ENCODE results near the gene RAB3B. TPM values are rescaled to one million over a fixed set of nuclear protein-coding genes. Genes with fewer than 3 reads are reported as not detected.
"Not testable (repeated sequence)": the region's sequence is repeated elsewhere in the genome, so short reads cannot be mapped to it uniquely, and the experiment has no call there.

Gene RAB3B
- total RNA-seq, 1 donor from 2014 or later: 8.2 TPM

GRCh38 chr1:52008071-52008809 is 17.7 kb upstream of the RAB3B start:
- no peak for DNase-seq (ENCODE audit: extremely low spot score, unreplicated experiment)
- Mint-ChIP-seq H3K27me3 (ENCODE audit: unreplicated experiment) (no peaks in the 10 kb centered on the region), H3K4me1 (ENCODE audit: unreplicated experiment) (peaks cover 31% of the 10 kb centered on the region), H3K36me3 (ENCODE audit: unreplicated experiment) (no peaks in the 10 kb centered on the region), H3K27ac (ENCODE audit: unreplicated experiment) (peak overlapping the region; percentile 75), H3K4me3 (ENCODE audit: unreplicated experiment) (no peak overlapping the region), H3K9me3 (ENCODE audit: unreplicated experiment) (no peaks in the 10 kb centered on the region)
- TF ChIP-seq CTCF (IDR thresholded peaks at IDR 0.05): no peak

GRCh38 chr1:52007215-52008002 is 16.9 kb upstream of the RAB3B start:
- Mint-ChIP-seq H3K4me3 (ENCODE audit: unreplicated experiment) (no peak overlapping the region), H3K27me3 (ENCODE audit: unreplicated experiment) (no peaks in the 10 kb centered on the region), H3K9me3 (ENCODE audit: unreplicated experiment) (no peaks in the 10 kb centered on the region), H3K36me3 (ENCODE audit: unreplicated experiment) (no peaks in the 10 kb centered on the region), H3K4me1 (ENCODE audit: unreplicated experiment) (peaks cover 31% of the 10 kb centered on the region), H3K27ac (ENCODE audit: unreplicated experiment) (peak overlapping the region; percentile 75)
- TF ChIP-seq CTCF (IDR thresholded peaks at IDR 0.05): no peak
- DNase-seq (ENCODE audit: extremely low spot score, unreplicated experiment): no peak

- Mint-ChIP-seq H3K27ac (ENCODE audit: unreplicated experiment) (peak overlapping the region; percentile 88), H3K4me1 (ENCODE audit: unreplicated experiment) (peaks cover 31% of the 10 kb centered on the region)
- H3K4me3 Mint-ChIP-seq (ENCODE audit: unreplicated experiment); DNase-seq (ENCODE audit: extremely low spot score, unreplicated experiment); H3K36me3 Mint-ChIP-seq (ENCODE audit: unreplicated experiment); H3K9me3 Mint-ChIP-seq (ENCODE audit: unreplicated experiment); H3K27me3 Mint-ChIP-seq (ENCODE audit: unreplicated experiment): not testable (repeated sequence)
Measured at GRCh38 chr1:52006081-52006553, 15.6 kb upstream of the RAB3B start.

GRCh38 chr1:52005548-52005947 is 15.0 kb upstream of the RAB3B start:
- not testable (repeated sequence) for H3K36me3 Mint-ChIP-seq (ENCODE audit: unreplicated experiment); DNase-seq (ENCODE audit: extremely low spot score, unreplicated experiment); H3K9me3 Mint-ChIP-seq (ENCODE audit: unreplicated experiment); H3K27me3 Mint-ChIP-seq (ENCODE audit: unreplicated experiment)
- Mint-ChIP-seq H3K4me3 (ENCODE audit: unreplicated experiment) (peak overlapping the region; percentile 14), H3K27ac (ENCODE audit: unreplicated experiment) (peak overlapping the region; percentile 88), H3K4me1 (ENCODE audit: unreplicated experiment) (peaks cover 31% of the 10 kb centered on the region)

GRCh38 chr1:52003877-52004276 is 13.4 kb upstream of the RAB3B start:
- Mint-ChIP-seq H3K4me1 (ENCODE audit: unreplicated experiment) (peaks cover 31% of the 10 kb centered on the region), H3K36me3 (ENCODE audit: unreplicated experiment) (no peaks in the 10 kb centered on the region), H3K9me3 (ENCODE audit: unreplicated experiment) (no peaks in the 10 kb centered on the region), H3K27me3 (ENCODE audit: unreplicated experiment) (no peaks in the 10 kb centered on the region), H3K4me3 (ENCODE audit: unreplicated experiment) (no peak overlapping the region), H3K27ac (ENCODE audit: unreplicated experiment) (no peak overlapping the region)
- DNase-seq (ENCODE audit: extremely low spot score, unreplicated experiment): no peak
- TF ChIP-seq CTCF (IDR thresholded peaks at IDR 0.05): no peak

Data from osteocyte (in vitro differentiated cells).